Kidney epithelial cell (primary cell): ENCODE data around the gene SNRNP48. TPM values are rescaled to one million over a fixed set of nuclear protein-coding genes. Genes with fewer than 3 reads are reported as not detected.
A peak's percentile ranks its signal among the peaks of the same experiment; 100 is the strongest.

Source experiments
- DNase-seq: peaks from one replicate; pipeline ENCODE4 v3.0.0-alpha.2; 2010; ENCODE audit warnings: low read depth
- H3K27me3 ChIP-seq: 2 replicates; pipeline ENCODE4 v1.6.0; 2011; ENCODE audit warnings: low read length; ENCODE audit not compliant: control insufficient read depth, insufficient read depth
- H3K36me3 ChIP-seq: 2 replicates; pipeline ENCODE4 v1.5.1; 2011; ENCODE audit warnings: low read length; ENCODE audit not compliant: control insufficient read depth, insufficient read depth
- H3K4me3 ChIP-seq: 2 replicates; pipeline ENCODE4 v1.5.1; 2011; ENCODE audit warnings: low read depth, mild to moderate bottlenecking, control low read depth, low read length
- total RNA-seq: library from RNA; depleted of rRNA; stranded (reverse); fragments of >200 nt; gene quantifications from 2 replicates; pipeline ENCODE4 v1.2.3, GENCODE V29; 2015
- TF ChIP-seq, protein P1 (sequence below): IDR thresholded peaks from 2 replicates; pipeline ENCODE4 v1.5.1; 2011; ENCODE audit warnings: mild to moderate bottlenecking, moderate library complexity, low read length, control low read depth, inconsistent platforms; ENCODE audit not compliant: insufficient read depth, poor library complexity, severe bottlenecking

SNRNP48 gene
- total RNA-seq, 1 donor from 2014 or later: 8.9 TPM

DNA sequence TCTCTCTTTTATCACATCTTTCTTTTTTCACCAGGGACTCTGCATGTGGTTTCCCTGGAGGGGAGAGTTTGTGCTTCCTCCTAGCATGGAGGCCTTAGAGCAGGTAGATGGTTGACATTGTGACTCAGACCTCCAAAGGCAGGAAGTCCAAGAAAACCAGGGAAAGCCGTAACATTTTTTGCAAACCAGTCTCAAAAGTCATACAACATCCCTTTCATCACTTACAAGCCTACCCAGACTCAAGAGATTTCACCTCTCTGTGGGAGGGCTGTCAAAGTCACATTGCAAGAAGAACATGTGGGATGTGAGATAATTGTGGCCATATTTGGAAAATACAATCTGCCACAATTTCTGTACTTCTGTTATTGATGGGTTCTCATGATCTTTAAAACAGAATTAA is 46.2 kb downstream of the SNRNP48 start:
- Histone ChIP-seq H3K36me3 (no peaks in the 10 kb centered on the region), H3K4me3 (no peak overlapping the region), H3K27me3 (no peaks in the 10 kb centered on the region)
- TF ChIP-seq, protein P1, sequence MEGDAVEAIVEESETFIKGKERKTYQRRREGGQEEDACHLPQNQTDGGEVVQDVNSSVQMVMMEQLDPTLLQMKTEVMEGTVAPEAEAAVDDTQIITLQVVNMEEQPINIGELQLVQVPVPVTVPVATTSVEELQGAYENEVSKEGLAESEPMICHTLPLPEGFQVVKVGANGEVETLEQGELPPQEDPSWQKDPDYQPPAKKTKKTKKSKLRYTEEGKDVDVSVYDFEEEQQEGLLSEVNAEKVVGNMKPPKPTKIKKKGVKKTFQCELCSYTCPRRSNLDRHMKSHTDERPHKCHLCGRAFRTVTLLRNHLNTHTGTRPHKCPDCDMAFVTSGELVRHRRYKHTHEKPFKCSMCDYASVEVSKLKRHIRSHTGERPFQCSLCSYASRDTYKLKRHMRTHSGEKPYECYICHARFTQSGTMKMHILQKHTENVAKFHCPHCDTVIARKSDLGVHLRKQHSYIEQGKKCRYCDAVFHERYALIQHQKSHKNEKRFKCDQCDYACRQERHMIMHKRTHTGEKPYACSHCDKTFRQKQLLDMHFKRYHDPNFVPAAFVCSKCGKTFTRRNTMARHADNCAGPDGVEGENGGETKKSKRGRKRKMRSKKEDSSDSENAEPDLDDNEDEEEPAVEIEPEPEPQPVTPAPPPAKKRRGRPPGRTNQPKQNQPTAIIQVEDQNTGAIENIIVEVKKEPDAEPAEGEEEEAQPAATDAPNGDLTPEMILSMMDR: no peak
- DNase-seq: no peak

DNA sequence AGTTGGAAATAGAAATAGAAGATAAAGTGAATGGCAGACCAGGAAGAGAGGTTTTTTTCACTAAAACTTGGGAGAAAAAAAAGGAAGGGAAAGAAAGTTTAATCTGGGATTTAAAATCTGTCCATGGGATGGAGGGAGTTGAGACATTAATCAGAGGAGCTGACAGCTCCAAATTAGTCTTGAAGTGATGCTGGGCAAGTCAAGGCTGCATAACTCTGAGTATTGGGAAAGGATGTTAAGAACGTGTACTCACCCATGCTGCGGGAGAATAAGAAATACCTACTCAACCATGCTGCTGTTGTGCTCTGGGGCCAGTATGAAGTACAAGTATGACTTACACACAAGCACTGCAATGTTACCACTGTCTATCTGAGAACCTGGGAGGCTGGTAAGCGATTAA is 47.5 kb downstream of the SNRNP48 start:
- TF ChIP-seq, protein P1: no peak
- no peaks in the 10 kb centered on the region for H3K36me3 ChIP-seq
- no peak overlapping the region for H3K4me3 ChIP-seq
- H3K27me3 ChIP-seq: no peaks in the 10 kb centered on the region
- DNase-seq: no peak

GRCh38 chr6:7639427-7639826 is 49.4 kb downstream of the SNRNP48 start:
- DNase-seq: no peak
- Histone ChIP-seq H3K36me3 (no peaks in the 10 kb centered on the region), H3K4me3 (no peak overlapping the region), H3K27me3 (no peaks in the 10 kb centered on the region)
- TF ChIP-seq, protein P1: no peak

GRCh38 chr6:7640016-7640415 is 50.0 kb downstream of the SNRNP48 start:
- H3K36me3 ChIP-seq: no peaks in the 10 kb centered on the region
- DNase-seq: no peak
- TF ChIP-seq, protein P1: no peak
- no peaks in the 10 kb centered on the region for H3K27me3 ChIP-seq
- no peak overlapping the region for H3K4me3 ChIP-seq

- H3K4me3 ChIP-seq: no peak overlapping the region
- H3K27me3 ChIP-seq: no peaks in the 10 kb centered on the region
- TF ChIP-seq, protein P1: no peak
- H3K36me3 ChIP-seq: no peaks in the 10 kb centered on the region
- peak; percentile 76 for DNase-seq
Observed at GRCh38 chr6:7640607-7641577, 50.9 kb downstream of the SNRNP48 start.
